Measurements from ENCODE around the gene SNTA1. TPM values are rescaled to one million over a fixed set of nuclear protein-coding genes. Genes with fewer than 3 reads are reported as not detected.
A peak's percentile ranks its signal among the peaks of the same experiment; 100 is the strongest.

The SNTA1 gene
- total RNA-seq (24.5 and 28.0 TPM in 2 replicates), polyA plus RNA-seq (24.0 and 24.6 TPM in 2 replicates)

GRCh38 chr20:33443512-33444239, at the start of gene SNTA1:
Gene SNTA1, minus strand, starts transcription at chr20:33443763. Its CDS starts 143 bp downstream, at chr20:33443620.
- TF ChIP-seq CTCF (IDR thresholded peaks at IDR 0.05; ENCODE audit: poor library complexity), result no peak
- TF ChIP-seq EZH2phosphoT487 (IDR thresholded peaks at IDR 0.05; ENCODE audit: low read depth, severe bottlenecking, unreplicated experiment), result no peak
- no peak for TF ChIP-seq EZH2 (IDR thresholded peaks at IDR 0.05; ENCODE audit: borderline replicate concordance)
- Histone ChIP-seq H3K9me2 (replicated peaks; ENCODE audit: insufficient read depth) (no peaks in the 10 kb centered on the region), H3K9me3 (ENCODE audit: low read depth) (no peaks in the 10 kb centered on the region), H4K20me1 (ENCODE audit: insufficient read depth, poor library complexity, severe bottlenecking) (no peaks in the 10 kb centered on the region), H3K36me3 (replicated peaks; ENCODE audit: insufficient read depth, low read depth) (no peaks in the 10 kb centered on the region), H3K27me3 (no peaks in the 10 kb centered on the region), H3K4me2 (peak within 1 kb of the TSS; percentile 95), H2AFZ (peak within 1 kb of the TSS; percentile 92), H3K79me2 (peaks cover 2% of the 10 kb centered on the region), H3K4me3 (peak within 1 kb of the TSS; percentile 75), H3K27ac (peak within 1 kb of the TSS; percentile 49), H3K4me1 (ENCODE audit: insufficient read depth) (peaks cover 13% of the 10 kb centered on the region)
- peak; percentile 98 for DNase-seq (ENCODE audit: low spot score)
- under 1% methylated on average over 65 of the region's 75 CpGs for WGBS (ENCODE audit: low lambda C conversion rate, missing lambda C conversion rate)

GRCh38 chr20:33490934-33491656, 47.5 kb upstream of the SNTA1 start:
- Histone ChIP-seq H4K20me1 (ENCODE audit: insufficient read depth, poor library complexity, severe bottlenecking) (peaks cover 44% of the 10 kb centered on the region), H2AFZ (peak overlapping the region; percentile 68), H3K27ac (peak overlapping the region; percentile 97), H3K4me3 (peak overlapping the region; percentile 97), H3K4me1 (ENCODE audit: insufficient read depth) (peaks cover 13% of the 10 kb centered on the region), H3K9me3 (ENCODE audit: low read depth) (no peaks in the 10 kb centered on the region), H3K36me3 (replicated peaks; ENCODE audit: insufficient read depth, low read depth) (no peaks in the 10 kb centered on the region), H3K27me3 (no peaks in the 10 kb centered on the region), H3K79me2 (peaks cover 56% of the 10 kb centered on the region), H3K9me2 (replicated peaks; ENCODE audit: insufficient read depth) (no peaks in the 10 kb centered on the region), H3K4me2 (peak overlapping the region; percentile 90)
- 64% methylated on average over 8 of the region's 8 CpGs for WGBS (ENCODE audit: low lambda C conversion rate, missing lambda C conversion rate)
- no peak for TF ChIP-seq CTCF (IDR thresholded peaks at IDR 0.05; ENCODE audit: poor library complexity)
- no peak for TF ChIP-seq EZH2 (IDR thresholded peaks at IDR 0.05; ENCODE audit: borderline replicate concordance)
- no peak for TF ChIP-seq EZH2phosphoT487 (IDR thresholded peaks at IDR 0.05; ENCODE audit: low read depth, severe bottlenecking, unreplicated experiment)
- no peak for DNase-seq (ENCODE audit: low spot score)

- Histone ChIP-seq H3K79me2 (peaks cover 48% of the 10 kb centered on the region), H3K27ac (peak within 1 kb of the TSS; percentile 97), H3K9me2 (replicated peaks; ENCODE audit: insufficient read depth) (no peaks in the 10 kb centered on the region), H4K20me1 (ENCODE audit: insufficient read depth, poor library complexity, severe bottlenecking) (peaks cover 36% of the 10 kb centered on the region), H3K27me3 (no peaks in the 10 kb centered on the region), H3K9me3 (ENCODE audit: low read depth) (no peaks in the 10 kb centered on the region), H2AFZ (peak within 1 kb of the TSS; percentile 80), H3K4me2 (peak within 1 kb of the TSS; percentile 90), H3K4me1 (ENCODE audit: insufficient read depth) (peaks cover 13% of the 10 kb centered on the region), H3K4me3 (peak within 1 kb of the TSS; percentile 97), H3K36me3 (replicated peaks; ENCODE audit: insufficient read depth, low read depth) (no peaks in the 10 kb centered on the region)
- no peak for DNase-seq (ENCODE audit: low spot score)
- 2% methylated on average over 77 of the region's 105 CpGs for WGBS (ENCODE audit: low lambda C conversion rate, missing lambda C conversion rate)
- TF ChIP-seq EZH2 (IDR thresholded peaks at IDR 0.05; ENCODE audit: borderline replicate concordance) (no peak), CTCF (IDR thresholded peaks at IDR 0.05; ENCODE audit: poor library complexity) (no peak), EZH2phosphoT487 (IDR thresholded peaks at IDR 0.05; ENCODE audit: low read depth, severe bottlenecking, unreplicated experiment) (no peak)
These were observed 46.7 kb upstream of the SNTA1 start, which contains the start of gene CBFA2T2 for GRCh38 chr20:33490023-33490933. Gene CBFA2T2, plus strand, starts transcription at chr20:33490096. Its CDS starts 172 bp downstream, at chr20:33490268.
